HepG2 (cell line): ENCODE results near the gene LIN28B. TPM values are rescaled to one million over a fixed set of nuclear protein-coding genes. Genes with fewer than 3 reads are reported as not detected.

Experiments
- CCAR2 ChIP-seq: fragments of 200-400 bp; formaldehyde crosslinking; optimal IDR thresholded peaks from 2 replicates; pipeline ENCODE3; 2018; ENCODE audit warnings: low read depth, mild to moderate bottlenecking, low read length, moderate library complexity
- CENPT ChIP-seq: sonication (generic); formaldehyde crosslinking; IDR thresholded peaks from 2 replicates; pipeline ENCODE4 v1.8.0; 2022; ENCODE audit warnings: low read depth, mild to moderate bottlenecking, moderate library complexity, missing genetic modification reagents
- EEA1 ChIP-seq: sonication (generic); formaldehyde crosslinking; IDR thresholded peaks from 2 replicates; pipeline ENCODE4 v1.5.1; 2020; ENCODE audit warnings: mild to moderate bottlenecking, missing genetic modification reagents, borderline replicate concordance
- GZF1 ChIP-seq: sonication (generic); formaldehyde crosslinking; IDR thresholded peaks from 2 replicates; pipeline ENCODE4 v1.5.1; 2020; ENCODE audit warnings: mild to moderate bottlenecking, missing genetic modification reagents
- HES4 ChIP-seq: sonication (generic); formaldehyde crosslinking; IDR thresholded peaks from 2 replicates; pipeline ENCODE4 v1.9.0; 2021; ENCODE audit warnings: mild to moderate bottlenecking, missing genetic modification reagents, borderline replicate concordance
- HIVEP1 ChIP-seq: sonication (generic); formaldehyde crosslinking; IDR thresholded peaks from 2 replicates; pipeline ENCODE4 v1.4.0; 2020; ENCODE audit warnings: mild to moderate bottlenecking, missing genetic modification reagents
- HMG20B ChIP-seq: conservative IDR thresholded peaks from 2 replicates; pipeline ENCODE4 v1.6.1; 2016; ENCODE audit warnings: missing genetic modification reagents, missing compliant biosample characterization
- MAFF ChIP-seq: IDR thresholded peaks from 2 replicates; pipeline ENCODE4 v1.6.1; 2011; ENCODE audit warnings: low read depth, low read length, improper control_type of control experiment
- NFYC ChIP-seq: IDR thresholded peaks from 2 replicates; pipeline ENCODE4 v1.6.1; 2016; ENCODE audit warnings: missing genetic modification reagents, missing compliant biosample characterization
- REXO4 ChIP-seq: sonication (generic); formaldehyde crosslinking; IDR thresholded peaks from 2 replicates; pipeline ENCODE4 v1.8.0; 2022; ENCODE audit warnings: missing genetic modification reagents, mild to moderate bottlenecking, borderline replicate concordance
- SCMH1 ChIP-seq: sonication (generic); formaldehyde crosslinking; IDR thresholded peaks from 2 replicates; pipeline ENCODE4 v1.9.0; 2021; ENCODE audit warnings: missing genetic modification reagents, mild to moderate bottlenecking, borderline replicate concordance
- SKIL ChIP-seq: sonication (generic); formaldehyde crosslinking; IDR thresholded peaks from 2 replicates; pipeline ENCODE4 v1.8.0; 2022; ENCODE audit warnings: missing genetic modification reagents, mild to moderate bottlenecking, moderate library complexity, borderline replicate concordance
- SYNCRIP ChIP-seq: fragments of 200-400 bp; formaldehyde crosslinking; IDR thresholded peaks from 2 replicates; pipeline ENCODE4 v1.6.1; 2018; ENCODE audit warnings: mild to moderate bottlenecking, low read depth, low read length; ENCODE audit not compliant: insufficient read depth
- U2AF1 ChIP-seq: fragments of 200-400 bp; formaldehyde crosslinking; optimal IDR thresholded peaks from 2 replicates; pipeline ENCODE3; 2017; ENCODE audit warnings: mild to moderate bottlenecking, low read depth, low read length
- ZBTB20 ChIP-seq: sonication (generic); formaldehyde crosslinking; IDR thresholded peaks from 2 replicates; pipeline ENCODE4 v1.8.1; 2023; ENCODE audit warnings: missing genetic modification reagents, low read depth, mild to moderate bottlenecking, borderline replicate concordance
- ZBTB8A ChIP-seq: sonication (generic); formaldehyde crosslinking; IDR thresholded peaks from 2 replicates; pipeline ENCODE4 v1.4.0; 2020; ENCODE audit warnings: mild to moderate bottlenecking, low read depth, missing genetic modification reagents, borderline replicate concordance
- ZFP62 ChIP-seq: sonication (generic); formaldehyde crosslinking; IDR thresholded peaks from 2 replicates; pipeline ENCODE4 v1.4.0; 2020; ENCODE audit warnings: missing genetic modification reagents
- ZNF205 ChIP-seq: IDR thresholded peaks from 2 replicates; pipeline ENCODE4 v1.6.1; 2018; ENCODE audit warnings: missing biosample characterization, missing genetic modification reagents
- ZNF224 ChIP-seq: sonication (generic); formaldehyde crosslinking; IDR thresholded peaks from 2 replicates; pipeline ENCODE4 v1.5.0; 2020; ENCODE audit warnings: mild to moderate bottlenecking, missing genetic modification reagents
- ZNF280B ChIP-seq: sonication (generic); formaldehyde crosslinking; IDR thresholded peaks from 2 replicates; pipeline ENCODE4 v1.5.0; 2020; ENCODE audit warnings: missing genetic modification reagents, mild to moderate bottlenecking, borderline replicate concordance
- ZNF557 ChIP-seq: sonication (generic); formaldehyde crosslinking; IDR thresholded peaks from 2 replicates; pipeline ENCODE4 v1.4.0; 2020; ENCODE audit warnings: missing genetic modification reagents
- ZNF878 ChIP-seq: sonication (generic); formaldehyde crosslinking; IDR thresholded peaks from 2 replicates; pipeline ENCODE4 v1.8.1; 2023; ENCODE audit warnings: mild to moderate bottlenecking, missing genetic modification reagents, moderate library complexity
- polyA plus RNA-seq, 8 experiments: library from polyadenylated mRNA; depleted of rRNA in 3 of 8; stranded (reverse) in 7 of 8; unstranded in 1 of 8; fragments of >200 nt; fragmentation: Illumina TruSeq in 4 of 8; extraction: Trizol in 4 of 8; gene quantifications; 2 replicates each; pipeline versions ENCODE4 v1.2.1 to v1.2.3, GENCODE V29; 2011 to 2016; ENCODE audit warnings: low read depth in 4 of 8, missing spikeins in 1 of 8, mixed read lengths in 1 of 8; ENCODE audit not compliant: insufficient read depth in 1 of 8
- total RNA-seq, 5 experiments: library from RNA; depleted of rRNA; stranded (reverse); fragments of >200 nt; fragmentation: Illumina TruSeq; extraction: Trizol; gene quantifications; 2 replicates each; pipeline ENCODE4 v1.2.3, GENCODE V29; 2016; ENCODE audit warnings: low read depth in 1 of 5
- TF ChIP-seq, protein P1 (sequence below): sonication (generic); formaldehyde crosslinking; IDR thresholded peaks from 2 replicates; pipeline ENCODE4 v1.4.0; 2020; ENCODE audit warnings: mild to moderate bottlenecking, missing genetic modification reagents
- TF ChIP-seq, protein P2 (sequence below): sonication (generic); formaldehyde crosslinking; IDR thresholded peaks from 2 replicates; pipeline ENCODE4 v1.4.0; 2020; ENCODE audit warnings: mild to moderate bottlenecking, missing genetic modification reagents

Gene LIN28B
- total and polyA plus RNA-seq, 2 of the 13 experiments (the other 11 are each of a cell fraction or from before 2014, with no cell fraction given): 14.5 to 56.8 TPM

- TF ChIP-seq ZNF224 (CRISPR knock-in tag) (no peak), ZNF557 (no peak), EEA1 (no peak), CENPT (CRISPR knock-in tag) (no peak), REXO4 (CRISPR knock-in tag) (no peak), ZNF205 (CRISPR knock-in tag) (no peak), ZBTB20 (CRISPR knock-in tag) (no peak), ZNF878 (CRISPR knock-in tag) (no peak), HES4 (no peak), MAFF (no peak), CCAR2 (no peak), SYNCRIP (no peak), GZF1 (CRISPR knock-in tag) (peak; percentile 96), ZNF280B (CRISPR knock-in tag) (no peak), NFYC (CRISPR knock-in tag) (no peak), ZBTB8A (CRISPR knock-in tag) (no peak), ZFP62 (CRISPR knock-in tag) (no peak), HIVEP1 (CRISPR knock-in tag) (no peak), HMG20B (CRISPR knock-in tag) (no peak), U2AF1 (no peak), SKIL (CRISPR knock-in tag) (no peak), SCMH1 (CRISPR knock-in tag) (no peak)
- TF ChIP-seq, protein P1, sequence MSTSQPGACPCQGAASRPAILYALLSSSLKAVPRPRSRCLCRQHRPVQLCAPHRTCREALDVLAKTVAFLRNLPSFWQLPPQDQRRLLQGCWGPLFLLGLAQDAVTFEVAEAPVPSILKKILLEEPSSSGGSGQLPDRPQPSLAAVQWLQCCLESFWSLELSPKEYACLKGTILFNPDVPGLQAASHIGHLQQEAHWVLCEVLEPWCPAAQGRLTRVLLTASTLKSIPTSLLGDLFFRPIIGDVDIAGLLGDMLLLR (CRISPR knock-in tag): no peak
- TF ChIP-seq, protein P2, sequence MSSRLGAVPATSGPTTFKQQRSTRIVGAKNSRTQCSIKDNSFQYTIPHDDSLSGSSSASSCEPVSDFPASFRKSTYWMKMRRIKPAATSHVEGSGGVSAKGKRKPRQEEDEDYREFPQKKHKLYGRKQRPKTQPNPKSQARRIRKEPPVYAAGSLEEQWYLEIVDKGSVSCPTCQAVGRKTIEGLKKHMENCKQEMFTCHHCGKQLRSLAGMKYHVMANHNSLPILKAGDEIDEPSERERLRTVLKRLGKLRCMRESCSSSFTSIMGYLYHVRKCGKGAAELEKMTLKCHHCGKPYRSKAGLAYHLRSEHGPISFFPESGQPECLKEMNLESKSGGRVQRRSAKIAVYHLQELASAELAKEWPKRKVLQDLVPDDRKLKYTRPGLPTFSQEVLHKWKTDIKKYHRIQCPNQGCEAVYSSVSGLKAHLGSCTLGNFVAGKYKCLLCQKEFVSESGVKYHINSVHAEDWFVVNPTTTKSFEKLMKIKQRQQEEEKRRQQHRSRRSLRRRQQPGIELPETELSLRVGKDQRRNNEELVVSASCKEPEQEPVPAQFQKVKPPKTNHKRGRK: no peak
These were observed 778 bp upstream of the LIN28B start (continued) for GRCh38 chr6:104955927-104956730.
